C4-2B (cell line): ENCODE data around the gene SDE2.
A peak's percentile ranks its signal among the peaks of the same experiment; 100 is the strongest.

ENCODE experiments used
- H3K27ac ChIP-seq: fragments of 450-650 bp; 2 replicates; pipeline ENCODE4 v1.5.1; 2017
- ZFX ChIP-seq: fragments of 450-650 bp; IDR thresholded peaks from 2 replicates; pipeline ENCODE4 v1.6.1; 2017
- TF ChIP-seq, protein P1 (sequence below): fragments of 450-650 bp; conservative IDR thresholded peaks from 2 replicates; pipeline ENCODE4 v1.5.1; 2017; ENCODE audit warnings: mild to moderate bottlenecking

Gene SDE2

DNA sequence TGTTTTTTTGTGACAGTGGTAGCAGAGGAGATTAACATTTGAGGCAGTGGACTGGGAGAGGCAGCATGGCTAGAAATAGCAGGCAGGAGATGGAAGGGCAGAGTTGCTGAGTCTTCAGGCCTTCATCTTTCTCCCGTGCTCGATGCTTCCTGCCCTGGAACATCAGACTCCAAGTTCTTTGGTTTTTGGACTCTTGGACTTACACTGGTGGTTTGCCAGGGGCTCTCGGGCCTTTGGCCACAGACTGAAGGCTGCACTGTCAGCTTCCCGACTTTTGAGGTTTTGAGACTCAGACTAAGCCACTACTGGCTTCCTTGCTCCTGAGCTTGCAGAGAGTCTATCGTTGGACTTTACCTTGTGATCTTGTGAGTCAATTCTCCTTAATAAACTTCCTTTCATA, 33.9 kb downstream of the SDE2 start:
- no peak overlapping the region for H3K27ac ChIP-seq
- no peak for TF ChIP-seq ZFX
- TF ChIP-seq, protein P1, sequence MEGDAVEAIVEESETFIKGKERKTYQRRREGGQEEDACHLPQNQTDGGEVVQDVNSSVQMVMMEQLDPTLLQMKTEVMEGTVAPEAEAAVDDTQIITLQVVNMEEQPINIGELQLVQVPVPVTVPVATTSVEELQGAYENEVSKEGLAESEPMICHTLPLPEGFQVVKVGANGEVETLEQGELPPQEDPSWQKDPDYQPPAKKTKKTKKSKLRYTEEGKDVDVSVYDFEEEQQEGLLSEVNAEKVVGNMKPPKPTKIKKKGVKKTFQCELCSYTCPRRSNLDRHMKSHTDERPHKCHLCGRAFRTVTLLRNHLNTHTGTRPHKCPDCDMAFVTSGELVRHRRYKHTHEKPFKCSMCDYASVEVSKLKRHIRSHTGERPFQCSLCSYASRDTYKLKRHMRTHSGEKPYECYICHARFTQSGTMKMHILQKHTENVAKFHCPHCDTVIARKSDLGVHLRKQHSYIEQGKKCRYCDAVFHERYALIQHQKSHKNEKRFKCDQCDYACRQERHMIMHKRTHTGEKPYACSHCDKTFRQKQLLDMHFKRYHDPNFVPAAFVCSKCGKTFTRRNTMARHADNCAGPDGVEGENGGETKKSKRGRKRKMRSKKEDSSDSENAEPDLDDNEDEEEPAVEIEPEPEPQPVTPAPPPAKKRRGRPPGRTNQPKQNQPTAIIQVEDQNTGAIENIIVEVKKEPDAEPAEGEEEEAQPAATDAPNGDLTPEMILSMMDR: no peak

DNA sequence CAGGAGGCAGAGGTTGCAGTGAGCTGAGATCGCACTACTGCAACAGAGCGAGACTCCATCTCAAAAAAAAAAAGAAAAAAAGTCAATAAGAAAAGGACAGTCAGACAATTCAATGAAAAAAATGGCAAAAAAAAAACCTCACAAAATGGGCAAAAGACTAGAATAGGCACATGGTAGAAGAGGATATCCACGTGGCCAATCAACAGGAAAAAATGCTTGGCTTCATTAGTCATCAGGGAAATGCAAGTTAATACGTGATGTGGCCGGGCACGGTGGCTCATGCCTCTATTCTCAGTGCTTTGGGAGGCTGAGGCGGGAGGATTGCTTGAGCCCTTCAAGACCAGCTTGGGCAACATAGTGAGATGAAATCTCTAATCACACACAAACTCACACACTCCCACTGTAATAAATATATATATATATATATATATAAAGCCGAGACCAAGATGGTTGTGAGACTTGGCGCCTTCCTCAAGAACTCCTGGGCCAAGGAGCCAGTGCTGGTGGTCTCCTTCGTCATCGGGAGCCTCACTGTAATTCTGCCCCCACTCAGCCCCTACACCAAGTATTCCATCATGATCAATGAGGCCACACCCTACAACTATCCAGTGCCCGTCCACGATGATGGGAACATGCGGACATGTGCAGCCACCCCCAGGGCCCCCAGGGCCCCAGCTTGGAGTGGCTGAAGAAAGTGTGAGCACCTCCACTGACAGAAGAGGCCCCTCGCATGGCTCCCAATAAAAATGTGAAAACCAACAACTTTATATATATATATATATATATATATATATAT, 35.2 kb downstream of the SDE2 start:
- no peak overlapping the region for H3K27ac ChIP-seq
- TF ChIP-seq, protein P1: no peak
- no peak for TF ChIP-seq ZFX

DNA sequence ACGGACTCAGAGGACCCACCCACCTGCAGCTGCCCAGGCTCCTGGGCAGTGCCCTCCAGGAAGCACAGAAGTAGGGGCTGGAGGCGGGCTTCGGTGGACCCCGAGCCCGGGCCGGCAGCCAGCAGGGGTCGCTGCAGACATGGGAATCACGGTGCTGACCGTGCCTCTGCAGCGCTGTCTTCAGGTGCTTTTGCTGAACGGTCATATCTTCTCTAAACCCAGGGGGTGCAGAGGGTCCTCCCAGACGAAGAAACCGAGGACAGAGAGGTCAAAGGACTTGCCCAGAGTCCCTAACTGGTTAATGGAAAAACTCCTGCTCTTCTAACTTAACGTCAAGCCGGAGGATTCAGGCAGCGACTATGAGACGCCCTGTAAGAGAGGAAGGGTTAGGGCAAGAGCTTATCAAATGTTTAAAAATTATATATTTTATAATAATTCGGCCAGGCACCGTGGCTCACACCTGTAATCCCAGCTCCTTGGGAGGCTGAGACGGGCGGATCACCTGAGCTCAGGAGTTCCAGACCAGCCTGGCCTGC, 36.6 kb downstream of the SDE2 start:
- no peak for TF ChIP-seq ZFX
- TF ChIP-seq, protein P1: peak; percentile 85
- H3K27ac ChIP-seq: no peak overlapping the region

DNA sequence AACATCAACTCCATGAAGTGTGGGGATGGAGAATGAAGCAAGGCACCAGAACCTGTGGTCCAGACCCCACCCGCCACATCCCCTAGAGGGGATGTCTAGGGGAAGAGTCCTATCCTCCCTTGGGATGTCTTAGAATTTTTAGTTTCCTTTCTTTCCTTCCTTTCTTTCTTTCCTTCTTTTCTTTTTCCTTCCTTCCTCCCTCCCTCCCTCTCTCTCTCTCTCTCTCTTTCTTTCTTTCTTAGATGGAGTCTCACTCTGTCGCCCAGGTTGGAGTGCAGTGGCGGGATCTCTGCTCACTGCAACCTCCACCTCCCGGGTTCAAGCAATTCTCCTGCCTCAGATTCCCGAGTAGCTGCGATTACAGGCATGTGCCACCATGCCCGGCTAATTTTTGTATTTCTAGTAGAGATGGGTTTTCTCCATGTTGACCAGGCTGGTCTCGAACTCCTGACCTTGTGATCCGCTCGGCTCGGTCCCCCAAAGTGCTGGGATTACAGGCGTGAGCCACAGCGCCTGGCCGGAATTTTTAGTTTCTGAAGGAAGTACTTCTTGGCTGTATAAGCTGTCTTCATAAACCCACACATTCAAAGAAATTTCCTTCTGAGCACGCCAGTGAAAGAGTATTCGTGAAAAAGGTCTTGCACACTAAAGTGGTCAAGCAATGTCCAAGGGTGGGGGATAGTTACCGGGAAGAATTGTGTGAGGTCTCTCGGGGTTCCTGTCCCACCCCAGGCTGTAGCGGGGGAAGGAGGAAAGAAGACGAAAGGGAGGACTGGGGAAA, 37.3 kb downstream of the SDE2 start:
- TF ChIP-seq, protein P1: no peak
- TF ChIP-seq ZFX: no peak
- no peak overlapping the region for H3K27ac ChIP-seq

DNA sequence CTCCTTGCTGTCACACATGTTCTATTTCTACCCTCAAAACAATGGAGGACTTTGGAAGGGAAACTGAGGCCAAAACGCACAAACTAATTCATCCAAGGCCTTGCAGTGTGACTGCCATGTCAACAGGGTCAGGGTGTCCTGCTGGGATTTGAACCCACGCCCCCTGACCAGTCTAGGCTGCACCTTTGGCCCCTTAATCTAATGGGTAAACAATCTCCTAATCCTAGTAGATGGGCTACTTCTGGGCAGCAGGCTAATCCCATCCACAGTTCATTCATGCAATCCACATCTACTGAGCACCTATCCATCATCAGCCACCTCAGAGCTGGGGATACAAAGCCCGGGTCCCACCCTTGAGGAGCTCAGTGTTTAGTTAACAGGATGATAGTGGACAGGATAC, 41.1 kb downstream of the SDE2 start:
- TF ChIP-seq, protein P1: no peak
- no peak for TF ChIP-seq ZFX
- H3K27ac ChIP-seq: no peak overlapping the region

DNA sequence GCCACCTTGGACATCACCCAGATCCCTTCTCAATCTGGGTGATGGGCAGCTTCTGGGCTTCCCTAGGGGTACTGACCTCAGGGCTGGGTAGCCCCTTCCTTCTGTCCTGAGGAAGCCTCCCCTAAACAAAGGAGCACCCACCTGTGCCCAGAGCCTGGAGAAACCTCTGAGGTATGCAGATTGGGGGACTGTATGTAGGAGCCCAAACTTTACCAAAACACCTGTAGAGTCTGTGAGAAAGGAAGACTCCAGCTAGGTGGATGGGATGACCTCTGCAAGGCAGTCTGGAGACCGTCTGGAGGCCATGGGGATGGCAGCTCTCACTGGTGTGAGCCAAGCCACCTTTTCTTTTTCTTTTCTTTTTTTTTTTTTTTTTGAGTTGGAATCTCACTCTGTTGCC, 44.4 kb downstream of the SDE2 start:
- TF ChIP-seq ZFX: no peak
- TF ChIP-seq, protein P1: no peak
- H3K27ac ChIP-seq: no peak overlapping the region

DNA sequence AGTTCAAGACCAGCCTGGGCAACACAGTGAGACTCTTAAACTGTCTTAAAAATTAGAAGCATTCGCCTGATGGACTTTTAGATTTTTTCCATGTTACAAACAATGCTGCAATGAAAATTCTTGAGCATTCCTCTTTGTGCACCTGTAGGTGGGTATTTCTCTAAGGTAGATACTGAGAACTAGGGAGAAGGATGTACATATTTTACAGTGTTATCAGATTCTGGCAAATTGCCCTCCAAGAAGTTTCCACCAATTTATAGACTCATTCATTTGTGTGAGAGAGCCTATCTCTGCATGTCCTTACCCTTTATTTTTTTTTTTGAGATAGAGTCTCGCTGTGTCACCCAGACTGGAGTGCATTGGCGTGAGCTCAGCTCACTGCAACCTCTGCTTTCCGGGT, 45.8 kb downstream of the SDE2 start:
- no peak for TF ChIP-seq ZFX
- TF ChIP-seq, protein P1: no peak

More for the DNA sequence above, 45.8 kb downstream of the SDE2 start:
- no peak overlapping the region for H3K27ac ChIP-seq
